Measurements from ENCODE around the gene ARSI. TPM values are rescaled to one million over a fixed set of nuclear protein-coding genes. Genes with fewer than 3 reads are reported as not detected.

ARSI gene
- total RNA-seq, 1 experiment from 2014 or later: 5.9 TPM

GRCh38 chr5:150316320-150316719, 13.6 kb upstream of the ARSI start (continued):
- TF ChIP-seq, protein P1, sequence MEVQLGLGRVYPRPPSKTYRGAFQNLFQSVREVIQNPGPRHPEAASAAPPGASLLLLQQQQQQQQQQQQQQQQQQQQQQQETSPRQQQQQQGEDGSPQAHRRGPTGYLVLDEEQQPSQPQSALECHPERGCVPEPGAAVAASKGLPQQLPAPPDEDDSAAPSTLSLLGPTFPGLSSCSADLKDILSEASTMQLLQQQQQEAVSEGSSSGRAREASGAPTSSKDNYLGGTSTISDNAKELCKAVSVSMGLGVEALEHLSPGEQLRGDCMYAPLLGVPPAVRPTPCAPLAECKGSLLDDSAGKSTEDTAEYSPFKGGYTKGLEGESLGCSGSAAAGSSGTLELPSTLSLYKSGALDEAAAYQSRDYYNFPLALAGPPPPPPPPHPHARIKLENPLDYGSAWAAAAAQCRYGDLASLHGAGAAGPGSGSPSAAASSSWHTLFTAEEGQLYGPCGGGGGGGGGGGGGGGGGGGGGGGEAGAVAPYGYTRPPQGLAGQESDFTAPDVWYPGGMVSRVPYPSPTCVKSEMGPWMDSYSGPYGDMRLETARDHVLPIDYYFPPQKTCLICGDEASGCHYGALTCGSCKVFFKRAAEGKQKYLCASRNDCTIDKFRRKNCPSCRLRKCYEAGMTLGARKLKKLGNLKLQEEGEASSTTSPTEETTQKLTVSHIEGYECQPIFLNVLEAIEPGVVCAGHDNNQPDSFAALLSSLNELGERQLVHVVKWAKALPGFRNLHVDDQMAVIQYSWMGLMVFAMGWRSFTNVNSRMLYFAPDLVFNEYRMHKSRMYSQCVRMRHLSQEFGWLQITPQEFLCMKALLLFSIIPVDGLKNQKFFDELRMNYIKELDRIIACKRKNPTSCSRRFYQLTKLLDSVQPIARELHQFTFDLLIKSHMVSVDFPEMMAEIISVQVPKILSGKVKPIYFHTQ (CRISPR knock-in tag; IDR thresholded peaks at IDR 0.05): no peak
- TF ChIP-seq RORB (CRISPR knock-in tag; IDR thresholded peaks at IDR 0.05) (no peak), ZNF396 (CRISPR knock-in tag; IDR thresholded peaks at IDR 0.05; ENCODE audit: borderline replicate concordance) (no peak), RELA (CRISPR knock-in tag; IDR thresholded peaks at IDR 0.05; ENCODE audit: borderline replicate concordance) (no peak), ELF4 (CRISPR knock-in tag; IDR thresholded peaks at IDR 0.05; ENCODE audit: low read depth) (no peak), JAZF1 (CRISPR knock-in tag; IDR thresholded peaks at IDR 0.05) (no peak), CBFB (CRISPR knock-in tag; IDR thresholded peaks at IDR 0.05; ENCODE audit: low read depth) (no peak), ESRRA (CRISPR knock-in tag; IDR thresholded peaks at IDR 0.05; ENCODE audit: borderline replicate concordance) (no peak), ETV6 (CRISPR knock-in tag; IDR thresholded peaks at IDR 0.05) (no peak), PRDM15 (CRISPR knock-in tag; IDR thresholded peaks at IDR 0.05) (no peak)
- TF ChIP-seq, protein P2, sequence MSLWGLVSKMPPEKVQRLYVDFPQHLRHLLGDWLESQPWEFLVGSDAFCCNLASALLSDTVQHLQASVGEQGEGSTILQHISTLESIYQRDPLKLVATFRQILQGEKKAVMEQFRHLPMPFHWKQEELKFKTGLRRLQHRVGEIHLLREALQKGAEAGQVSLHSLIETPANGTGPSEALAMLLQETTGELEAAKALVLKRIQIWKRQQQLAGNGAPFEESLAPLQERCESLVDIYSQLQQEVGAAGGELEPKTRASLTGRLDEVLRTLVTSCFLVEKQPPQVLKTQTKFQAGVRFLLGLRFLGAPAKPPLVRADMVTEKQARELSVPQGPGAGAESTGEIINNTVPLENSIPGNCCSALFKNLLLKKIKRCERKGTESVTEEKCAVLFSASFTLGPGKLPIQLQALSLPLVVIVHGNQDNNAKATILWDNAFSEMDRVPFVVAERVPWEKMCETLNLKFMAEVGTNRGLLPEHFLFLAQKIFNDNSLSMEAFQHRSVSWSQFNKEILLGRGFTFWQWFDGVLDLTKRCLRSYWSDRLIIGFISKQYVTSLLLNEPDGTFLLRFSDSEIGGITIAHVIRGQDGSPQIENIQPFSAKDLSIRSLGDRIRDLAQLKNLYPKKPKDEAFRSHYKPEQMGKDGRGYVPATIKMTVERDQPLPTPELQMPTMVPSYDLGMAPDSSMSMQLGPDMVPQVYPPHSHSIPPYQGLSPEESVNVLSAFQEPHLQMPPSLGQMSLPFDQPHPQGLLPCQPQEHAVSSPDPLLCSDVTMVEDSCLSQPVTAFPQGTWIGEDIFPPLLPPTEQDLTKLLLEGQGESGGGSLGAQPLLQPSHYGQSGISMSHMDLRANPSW (CRISPR knock-in tag; conservative IDR thresholded peaks at IDR 0.05; ENCODE audit: low read depth): no peak

DNA sequence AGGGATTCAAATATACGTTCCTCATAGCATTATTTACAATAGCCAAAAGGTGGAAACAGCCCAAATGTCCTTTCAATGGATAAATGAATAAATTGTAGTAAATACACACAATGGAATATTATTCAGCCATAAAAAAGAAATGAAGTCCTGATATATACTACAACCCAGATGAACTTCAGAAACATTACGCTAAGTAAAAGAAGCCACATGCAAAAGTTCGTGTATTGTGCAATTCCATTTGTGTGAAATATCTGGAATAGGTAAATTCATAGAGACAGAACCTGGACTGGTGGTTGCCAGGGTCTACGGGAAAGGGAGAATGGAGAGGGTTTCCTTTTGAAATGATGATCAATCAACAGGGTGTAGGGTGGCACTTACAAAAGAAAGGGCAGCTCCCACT, 12.5 kb upstream of the ARSI start:
- DNase-seq (ENCODE audit: low spot score): no peak
- Mint-ChIP-seq H3K36me3 (no peaks in the 10 kb centered on the region), H3K9me3 (peaks cover 4% of the 10 kb centered on the region; the same call in 1 of the 2 replicates), H3K27me3 (ENCODE audit: low read depth) (no peaks in the 10 kb centered on the region), H3K27ac (no peak overlapping the region), H3K4me3 (no peak overlapping the region), H3K4me1 (peaks cover 11% of the 10 kb centered on the region)
- CTCF ChIA-PET: no interaction called here
- POLR2A ChIA-PET: no interaction called here
- no peak for ATAC-seq
- TF ChIP-seq E2F1 (CRISPR knock-in tag; IDR thresholded peaks at IDR 0.05) (no peak), IRF2 (CRISPR knock-in tag; IDR thresholded peaks at IDR 0.05; ENCODE audit: borderline replicate concordance, low read depth) (no peak), ARID4B (CRISPR knock-in tag; IDR thresholded peaks at IDR 0.05; ENCODE audit: borderline replicate concordance) (no peak), ZNF416 (CRISPR knock-in tag; IDR thresholded peaks at IDR 0.05) (no peak), NFYB (CRISPR knock-in tag; conservative IDR thresholded peaks at IDR 0.05; ENCODE audit: low read depth) (no peak), E2F5 (CRISPR knock-in tag; IDR thresholded peaks at IDR 0.05) (no peak), PREB (CRISPR knock-in tag; IDR thresholded peaks at IDR 0.05; ENCODE audit: borderline replicate concordance) (no peak)
